D721Med (cell line): ENCODE measurements around the gene MYO15A.

Source experiments
- DNase-seq: peaks from one replicate; pipeline ENCODE4 v3.0.0; 2011; ENCODE audit warnings: low spot score; ENCODE audit not compliant: insufficient read length
- FAIRE-seq: peaks from 2 replicates; lab custom pipeline; 2011; peaks lifted over from hg19 to GRCh38; lab: Jason Lieb, UNC
- TF ChIP-seq, protein P1 (sequence below): IDR thresholded peaks from 2 replicates; pipeline ENCODE4 v1.5.1; 2012; ENCODE audit warnings: mild to moderate bottlenecking, control low read depth; ENCODE audit not compliant: insufficient read depth; ENCODE audit errors: missing control alignments

Gene MYO15A, protein sequence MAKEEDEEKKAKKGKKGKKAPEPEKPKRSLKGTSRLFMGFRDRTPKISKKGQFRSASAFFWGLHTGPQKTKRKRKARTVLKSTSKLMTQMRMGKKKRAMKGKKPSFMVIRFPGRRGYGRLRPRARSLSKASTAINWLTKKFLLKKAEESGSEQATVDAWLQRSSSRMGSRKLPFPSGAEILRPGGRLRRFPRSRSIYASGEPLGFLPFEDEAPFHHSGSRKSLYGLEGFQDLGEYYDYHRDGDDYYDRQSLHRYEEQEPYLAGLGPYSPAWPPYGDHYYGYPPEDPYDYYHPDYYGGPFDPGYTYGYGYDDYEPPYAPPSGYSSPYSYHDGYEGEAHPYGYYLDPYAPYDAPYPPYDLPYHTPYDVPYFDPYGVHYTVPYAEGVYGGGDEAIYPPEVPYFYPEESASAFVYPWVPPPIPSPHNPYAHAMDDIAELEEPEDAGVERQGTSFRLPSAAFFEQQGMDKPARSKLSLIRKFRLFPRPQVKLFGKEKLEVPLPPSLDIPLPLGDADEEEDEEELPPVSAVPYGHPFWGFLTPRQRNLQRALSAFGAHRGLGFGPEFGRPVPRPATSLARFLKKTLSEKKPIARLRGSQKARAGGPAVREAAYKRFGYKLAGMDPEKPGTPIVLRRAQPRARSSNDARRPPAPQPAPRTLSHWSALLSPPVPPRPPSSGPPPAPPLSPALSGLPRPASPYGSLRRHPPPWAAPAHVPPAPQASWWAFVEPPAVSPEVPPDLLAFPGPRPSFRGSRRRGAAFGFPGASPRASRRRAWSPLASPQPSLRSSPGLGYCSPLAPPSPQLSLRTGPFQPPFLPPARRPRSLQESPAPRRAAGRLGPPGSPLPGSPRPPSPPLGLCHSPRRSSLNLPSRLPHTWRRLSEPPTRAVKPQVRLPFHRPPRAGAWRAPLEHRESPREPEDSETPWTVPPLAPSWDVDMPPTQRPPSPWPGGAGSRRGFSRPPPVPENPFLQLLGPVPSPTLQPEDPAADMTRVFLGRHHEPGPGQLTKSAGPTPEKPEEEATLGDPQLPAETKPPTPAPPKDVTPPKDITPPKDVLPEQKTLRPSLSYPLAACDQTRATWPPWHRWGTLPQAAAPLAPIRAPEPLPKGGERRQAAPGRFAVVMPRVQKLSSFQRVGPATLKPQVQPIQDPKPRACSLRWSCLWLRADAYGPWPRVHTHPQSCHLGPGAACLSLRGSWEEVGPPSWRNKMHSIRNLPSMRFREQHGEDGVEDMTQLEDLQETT (N-terminal part only)

DNA sequence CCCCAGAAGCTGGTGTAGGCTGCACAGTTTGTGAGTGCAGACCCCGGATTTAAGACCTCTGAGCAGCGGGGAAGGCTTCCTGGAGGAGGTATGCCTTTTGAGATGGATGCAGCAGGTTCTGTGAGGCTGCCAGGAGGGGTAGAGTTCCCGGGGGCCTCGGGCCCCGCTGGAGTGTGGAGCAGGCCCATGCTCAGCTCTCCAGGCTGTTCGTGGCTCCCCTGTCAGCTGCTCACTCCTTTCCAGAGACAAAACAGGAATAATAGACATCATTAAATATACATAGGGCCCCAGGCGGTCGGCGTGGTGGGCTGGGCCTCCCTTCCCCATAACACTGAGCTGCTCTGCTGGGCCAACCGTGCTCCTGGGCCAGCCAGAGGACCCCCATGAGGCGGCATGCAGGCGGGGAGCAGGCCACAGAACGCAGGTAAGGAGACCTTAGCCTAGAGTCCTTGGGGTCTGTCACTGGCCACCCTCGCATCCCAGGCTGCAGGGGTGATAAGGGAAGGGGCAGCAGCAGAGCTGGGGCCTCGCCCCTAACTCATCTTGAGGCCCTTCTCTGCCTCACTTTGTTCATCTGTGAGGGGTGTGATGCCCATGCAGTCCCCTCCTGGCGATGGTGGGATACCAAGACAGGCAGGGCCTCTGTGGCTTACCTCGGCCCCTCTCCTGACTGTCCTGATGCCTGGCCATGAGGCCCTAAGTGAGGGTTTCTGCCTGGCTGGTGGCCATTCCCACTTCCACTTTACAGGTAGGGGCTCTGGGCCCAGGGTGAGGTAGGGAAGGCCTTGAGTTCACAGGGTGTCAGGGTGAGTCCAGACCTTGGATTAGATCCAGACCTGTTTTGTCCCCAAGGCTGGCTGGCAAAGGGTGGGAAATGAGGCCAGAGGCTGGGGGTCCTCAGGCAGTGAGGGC is at the start of gene MYO15A:
MYO15A (plus strand) TSS at position 356 of the 912 bp plus-strand sequence. CDS start 10,045 bp downstream, outside the sequence.
- FAIRE-seq (no peak), DNase-seq (no peak)
- TF ChIP-seq, protein P1, sequence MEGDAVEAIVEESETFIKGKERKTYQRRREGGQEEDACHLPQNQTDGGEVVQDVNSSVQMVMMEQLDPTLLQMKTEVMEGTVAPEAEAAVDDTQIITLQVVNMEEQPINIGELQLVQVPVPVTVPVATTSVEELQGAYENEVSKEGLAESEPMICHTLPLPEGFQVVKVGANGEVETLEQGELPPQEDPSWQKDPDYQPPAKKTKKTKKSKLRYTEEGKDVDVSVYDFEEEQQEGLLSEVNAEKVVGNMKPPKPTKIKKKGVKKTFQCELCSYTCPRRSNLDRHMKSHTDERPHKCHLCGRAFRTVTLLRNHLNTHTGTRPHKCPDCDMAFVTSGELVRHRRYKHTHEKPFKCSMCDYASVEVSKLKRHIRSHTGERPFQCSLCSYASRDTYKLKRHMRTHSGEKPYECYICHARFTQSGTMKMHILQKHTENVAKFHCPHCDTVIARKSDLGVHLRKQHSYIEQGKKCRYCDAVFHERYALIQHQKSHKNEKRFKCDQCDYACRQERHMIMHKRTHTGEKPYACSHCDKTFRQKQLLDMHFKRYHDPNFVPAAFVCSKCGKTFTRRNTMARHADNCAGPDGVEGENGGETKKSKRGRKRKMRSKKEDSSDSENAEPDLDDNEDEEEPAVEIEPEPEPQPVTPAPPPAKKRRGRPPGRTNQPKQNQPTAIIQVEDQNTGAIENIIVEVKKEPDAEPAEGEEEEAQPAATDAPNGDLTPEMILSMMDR, result no peak

DNA sequence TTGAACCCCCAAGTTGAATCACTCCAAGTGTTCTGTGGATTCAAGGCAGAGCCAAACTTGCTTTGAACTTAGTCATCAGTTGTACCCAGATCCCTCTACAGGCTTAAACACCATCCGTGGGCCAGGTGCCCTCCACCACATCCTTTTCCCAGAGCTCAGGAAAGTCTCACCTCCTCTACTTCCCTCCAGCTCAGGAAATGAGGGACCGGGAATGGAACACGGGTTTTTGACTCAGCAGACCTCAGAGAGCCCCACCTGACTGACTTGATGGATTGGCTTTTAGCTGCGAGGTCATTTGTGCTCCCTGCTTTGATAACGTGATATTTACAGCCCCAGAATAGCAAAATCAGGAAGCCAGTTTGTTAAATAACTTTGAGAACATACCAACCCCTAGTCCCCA is 49.3 kb upstream of the MYO15A start:
- TF ChIP-seq, protein P1, result no peak
- DNase-seq, result no peak
- no peak for FAIRE-seq

DNA sequence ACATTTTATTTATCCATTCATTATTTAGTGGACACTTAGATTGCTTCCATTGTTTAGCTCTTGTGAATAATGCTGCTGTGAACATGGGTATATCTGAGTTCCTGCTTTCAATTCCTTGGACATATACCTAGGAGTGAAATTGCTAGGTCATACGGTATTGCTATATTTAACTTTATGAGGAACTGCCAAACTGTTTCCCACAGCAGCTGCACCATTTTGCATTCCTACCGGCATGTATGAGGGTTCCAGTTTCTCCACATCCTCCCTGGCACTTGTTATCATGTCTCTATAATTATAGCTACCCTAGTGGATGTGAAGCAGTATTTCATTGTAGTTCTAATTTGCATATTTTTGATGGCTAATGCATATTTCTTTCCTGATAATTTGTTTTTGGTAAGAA is 44.5 kb upstream of the MYO15A start:
- no peak for FAIRE-seq
- no peak for DNase-seq
- TF ChIP-seq, protein P1, result no peak

DNA sequence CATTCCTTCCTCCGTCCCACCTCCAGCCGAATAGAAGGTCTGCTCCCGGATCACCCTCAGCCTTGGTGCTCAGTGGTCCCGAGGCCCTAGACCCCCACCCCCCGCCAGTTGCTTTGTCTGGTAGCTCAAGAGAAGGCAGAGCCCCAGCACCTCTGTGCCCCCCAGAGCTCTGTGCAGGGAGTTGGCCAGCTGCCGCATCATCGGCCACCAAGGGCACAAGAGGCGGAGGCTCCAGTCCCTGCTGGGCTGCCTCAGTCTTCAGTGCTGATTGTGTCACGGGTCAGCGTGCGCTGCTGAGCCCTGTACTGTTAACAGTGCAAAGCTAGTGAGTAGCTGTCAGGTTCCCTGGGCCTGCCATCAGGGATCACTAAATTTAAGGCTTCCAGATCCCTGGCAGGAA is 43.0 kb upstream of the MYO15A start:
- TF ChIP-seq, protein P1, result no peak
- no peak for DNase-seq
- no peak for FAIRE-seq

DNA sequence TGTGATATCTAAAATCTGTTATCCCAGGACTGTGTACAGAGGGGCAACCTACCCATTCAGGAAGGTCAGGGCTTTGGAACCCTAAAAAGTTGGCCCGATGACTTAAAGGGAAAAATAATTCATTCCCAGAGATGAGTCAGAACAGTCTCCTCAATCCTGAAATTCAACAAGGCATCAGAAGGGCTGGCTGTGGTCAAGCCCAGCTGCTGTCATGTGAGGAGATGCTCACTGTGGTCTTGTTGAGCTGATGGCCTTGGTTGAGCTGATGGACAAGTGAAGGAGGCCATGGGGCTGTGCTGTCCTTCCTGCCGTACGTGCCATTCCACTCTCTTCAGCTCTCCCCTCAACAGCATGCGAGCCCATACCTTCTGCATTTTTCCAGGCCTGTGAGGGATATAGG is 41.7 kb upstream of the MYO15A start:
- no peak for FAIRE-seq

DNA sequence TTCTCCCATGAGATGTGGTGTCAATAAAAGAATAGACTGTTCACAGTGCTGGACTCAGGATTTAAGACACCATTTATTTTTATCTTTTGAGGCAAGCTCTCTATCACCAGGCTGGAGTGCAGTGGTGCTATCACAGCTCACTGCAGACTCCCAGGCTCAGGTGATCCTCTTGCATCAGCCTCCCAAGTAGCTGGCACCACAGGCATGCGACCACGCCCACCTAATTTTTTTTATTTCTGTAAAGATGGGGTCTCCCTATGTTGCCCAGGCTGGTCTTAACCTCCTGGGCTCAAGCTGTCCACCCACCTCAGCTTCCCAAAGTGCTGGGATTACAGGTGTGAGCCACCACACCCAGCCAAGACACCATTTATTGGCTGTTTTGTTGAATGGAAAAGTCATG is 39.5 kb upstream of the MYO15A start:
- no peak for DNase-seq
- TF ChIP-seq, protein P1, result no peak
- no peak for FAIRE-seq

More for the DNA sequence above, 41.7 kb upstream of the MYO15A start:
- no peak for DNase-seq
- TF ChIP-seq, protein P1, result no peak
